ENCODE measurements around the gene ATL2. TPM values are rescaled to one million over a fixed set of nuclear protein-coding genes. Genes with fewer than 3 reads are reported as not detected.

Gene ATL2
- total RNA-seq, 1 experiment from 2014 or later: 66.7 TPM

GRCh38 chr2:38245114-38245641 is 131.9 kb downstream of the ATL2 start:
- Histone ChIP-seq H3K27me3 (ENCODE audit: insufficient read depth, low read length) (no peaks in the 10 kb centered on the region), H3K4me1 (ENCODE audit: insufficient read depth, low read length) (no peaks in the 10 kb centered on the region), H3K56ac (ENCODE audit: insufficient read length, low read depth, low read length) (no peak overlapping the region), H4K8ac (replicated peaks; ENCODE audit: insufficient read length, low read depth, low read length) (no peak overlapping the region), H3K9ac (ENCODE audit: extremely low read depth, insufficient read length, low read length) (no peak overlapping the region), H3K79me2 (ENCODE audit: insufficient read depth, low read length) (no peaks in the 10 kb centered on the region), H2BK15ac (ENCODE audit: low read depth, low read length) (no peak overlapping the region), H4K91ac (ENCODE audit: insufficient read length, low read depth, low read length) (no peak overlapping the region), H3K23ac (ENCODE audit: insufficient read length, low read depth, low read length) (no peak overlapping the region), H4K20me1 (ENCODE audit: control insufficient read depth, insufficient read depth, insufficient read length) (no peaks in the 10 kb centered on the region), H3K79me1 (ENCODE audit: insufficient read depth, low read depth, low read length, poor library complexity, severe bottlenecking) (no peaks in the 10 kb centered on the region), H3K4me2 (ENCODE audit: insufficient read depth, insufficient read length, low read length) (no peak overlapping the region), H3K4ac (ENCODE audit: low read depth, low read length) (no peak overlapping the region), H4K5ac (ENCODE audit: insufficient read length, low read depth, low read length) (no peak overlapping the region), H2BK120ac (ENCODE audit: low read depth, low read length, poor library complexity, severe bottlenecking) (no peak overlapping the region), H3T11ph (ENCODE audit: low read length) (no peak overlapping the region), H3K27ac (ENCODE audit: insufficient read length, low read depth, low read length) (no peak overlapping the region), H3K23me2 (ENCODE audit: insufficient read length, low read depth, low read length, poor library complexity, severe bottlenecking) (no peaks in the 10 kb centered on the region), H3K18ac (ENCODE audit: insufficient read length, low read depth, low read length) (no peak overlapping the region), H3K9me3 (ENCODE audit: control insufficient read depth, low read depth, low read length) (no peaks in the 10 kb centered on the region), H3K14ac (ENCODE audit: insufficient read depth, low read length) (no peak overlapping the region), H2BK20ac (ENCODE audit: low read depth, low read length, poor library complexity, severe bottlenecking) (no peak overlapping the region), H2AK5ac (ENCODE audit: insufficient read length, low read length) (no peak overlapping the region), H2BK5ac (ENCODE audit: insufficient read length, low read length) (no peak overlapping the region), H2BK12ac (ENCODE audit: insufficient read length, low read depth, low read length) (no peak overlapping the region), H2AFZ (ENCODE audit: low read length) (no peak overlapping the region)
- Mint-ChIP-seq H3K9me3 (no peaks in the 10 kb centered on the region; a peak in 1 of 5 replicates), H3K36me3 (ENCODE audit: insufficient read depth in 1 of 3, low read depth in 3 of 3) (no peaks in the 10 kb centered on the region; a peak in 1 of 7 replicates), H3K27ac (no peak overlapping the region), H3K4me3 (no peak overlapping the region), H3K4me1 (peaks cover 8 to 10% of the 10 kb centered on the region in 2 experiments; a peak in 2 of 4 replicates), H3K27me3 (ENCODE audit: low read depth) (peaks cover 3% of the 10 kb centered on the region)
- no CpG with 5 or more reads among the region's 5 CpGs for WGBS (ENCODE audit: extremely low coverage, insufficient read length, low lambda C conversion rate)
- TF ChIP-seq, protein P1, sequence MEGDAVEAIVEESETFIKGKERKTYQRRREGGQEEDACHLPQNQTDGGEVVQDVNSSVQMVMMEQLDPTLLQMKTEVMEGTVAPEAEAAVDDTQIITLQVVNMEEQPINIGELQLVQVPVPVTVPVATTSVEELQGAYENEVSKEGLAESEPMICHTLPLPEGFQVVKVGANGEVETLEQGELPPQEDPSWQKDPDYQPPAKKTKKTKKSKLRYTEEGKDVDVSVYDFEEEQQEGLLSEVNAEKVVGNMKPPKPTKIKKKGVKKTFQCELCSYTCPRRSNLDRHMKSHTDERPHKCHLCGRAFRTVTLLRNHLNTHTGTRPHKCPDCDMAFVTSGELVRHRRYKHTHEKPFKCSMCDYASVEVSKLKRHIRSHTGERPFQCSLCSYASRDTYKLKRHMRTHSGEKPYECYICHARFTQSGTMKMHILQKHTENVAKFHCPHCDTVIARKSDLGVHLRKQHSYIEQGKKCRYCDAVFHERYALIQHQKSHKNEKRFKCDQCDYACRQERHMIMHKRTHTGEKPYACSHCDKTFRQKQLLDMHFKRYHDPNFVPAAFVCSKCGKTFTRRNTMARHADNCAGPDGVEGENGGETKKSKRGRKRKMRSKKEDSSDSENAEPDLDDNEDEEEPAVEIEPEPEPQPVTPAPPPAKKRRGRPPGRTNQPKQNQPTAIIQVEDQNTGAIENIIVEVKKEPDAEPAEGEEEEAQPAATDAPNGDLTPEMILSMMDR (conservative IDR thresholded peaks at IDR 0.05): no peak
- no peak for DNase-seq

Measured in H9 (cell line).